HT1080 (cell line): Measurements from ENCODE around the gene UBASH3B. TPM values are rescaled to one million over a fixed set of nuclear protein-coding genes. Genes with fewer than 3 reads are reported as not detected.

Experiments used
- DNase-seq: peaks from one replicate; pipeline ENCODE4 v3.0.0-alpha.2; 2015; ENCODE audit warnings: low read depth
- total RNA-seq: library from RNA; depleted of rRNA; stranded (reverse); fragments of >200 nt; shearing (Covaris generic); gene quantifications from 2 replicates; pipeline ENCODE4 v1.2.3, GENCODE V29; 2014

UBASH3B gene
- total RNA-seq, 1 experiment from 2014 or later, result 175 TPM

- DNase-seq, result peak; percentile 71
These were observed 51.0 kb downstream of the UBASH3B start for GRCh38 chr11:122706291-122707088.

GRCh38 chr11:122707111-122707510 is 51.6 kb downstream of the UBASH3B start:
- no peak for DNase-seq

GRCh38 chr11:122707901-122708300 is 52.4 kb downstream of the UBASH3B start:
- no peak for DNase-seq

GRCh38 chr11:122709039-122709760 is 53.7 kb downstream of the UBASH3B start:
- DNase-seq, result peak; percentile 88

GRCh38 chr11:122711362-122711761 is 55.8 kb downstream of the UBASH3B start:
- no peak for DNase-seq

GRCh38 chr11:122711831-122712381 is 56.4 kb downstream of the UBASH3B start:
- peak; percentile 95 for DNase-seq

- no peak for DNase-seq
These were observed 58.5 kb downstream of the UBASH3B start for GRCh38 chr11:122714004-122714403.

GRCh38 chr11:122714484-122714883 is 59.0 kb downstream of the UBASH3B start:
- DNase-seq, result no peak

- no peak for DNase-seq
These were observed 60.3 kb downstream of the UBASH3B start for GRCh38 chr11:122715548-122716440.

- DNase-seq, result no peak
These were observed 61.8 kb downstream of the UBASH3B start for GRCh38 chr11:122717264-122717867.

- no peak for DNase-seq
These were observed 64.8 kb downstream of the UBASH3B start for GRCh38 chr11:122720107-122720881.

GRCh38 chr11:122721201-122721963 is 65.9 kb downstream of the UBASH3B start:
- DNase-seq, result peak; percentile 81

GRCh38 chr11:122721964-122722266 is 66.4 kb downstream of the UBASH3B start:
- no peak for DNase-seq

- no peak for DNase-seq
These were observed 67.6 kb downstream of the UBASH3B start for GRCh38 chr11:122723106-122723505.

GRCh38 chr11:122723576-122723975 is 68.1 kb downstream of the UBASH3B start:
- peak; percentile 68 for DNase-seq

GRCh38 chr11:122724520-122724919 is 69.0 kb downstream of the UBASH3B start:
- DNase-seq, result peak; percentile 71

- DNase-seq, result no peak
These were observed 70.5 kb downstream of the UBASH3B start for GRCh38 chr11:122726028-122726427.

- no peak for DNase-seq
These were observed 71.8 kb downstream of the UBASH3B start for GRCh38 chr11:122727101-122727929.

GRCh38 chr11:122728561-122728960 is 73.0 kb downstream of the UBASH3B start:
- DNase-seq, result no peak
